Urinary bladder (tissue), 4 donors: ENCODE data around the gene PODN. TPM values are rescaled to one million over a fixed set of nuclear protein-coding genes. Genes with fewer than 3 reads are reported as not detected.

ENCODE experiments used
- DNase-seq: peaks from one replicate; pipeline ENCODE4 v3.0.0-alpha.2; 2015; ENCODE audit errors: extremely low spot score
- H3K27ac ChIP-seq: one replicate; pipeline ENCODE4 v1.5.1; 2013; ENCODE audit warnings: low read depth, mild to moderate bottlenecking, moderate library complexity
- H3K36me3 ChIP-seq: one replicate; pipeline ENCODE4 v1.6.1; 2013; ENCODE audit warnings: mild to moderate bottlenecking, moderate library complexity; ENCODE audit not compliant: insufficient read depth
- H3K4me1 ChIP-seq: one replicate; pipeline ENCODE4 v1.6.1; 2013; ENCODE audit warnings: mild to moderate bottlenecking, moderate library complexity; ENCODE audit not compliant: insufficient read depth
- H3K4me3 ChIP-seq: one replicate; pipeline ENCODE4 v1.5.1; 2013; ENCODE audit warnings: low read depth, low read length
- WGBS: extraction: QIAGEN DNeasy Blood & Tissue Kit; methylation state at CpG from one replicate; pipeline ENCODE4 v1.1.7; 2013; 5-methylcytosine and 5-hydroxymethylcytosine counted together
- polyA plus RNA-seq: library from polyadenylated mRNA; stranded (reverse); fragments of 200-250 nt; gene quantifications from one replicate; pipeline ENCODE4 v1.2.3, GENCODE V29; 2013
- total RNA-seq: library from RNA; depleted of rRNA; stranded (reverse); fragments of >200 nt; gene quantifications from one replicate; pipeline ENCODE4 v1.2.3, GENCODE V29; 2014
- donor health status: healthy with polysubstance abuse.
- donor health status: healthy.

PODN gene
- total and polyA plus RNA-seq, 2 donors, result 17.1 to 224 TPM

DNA sequence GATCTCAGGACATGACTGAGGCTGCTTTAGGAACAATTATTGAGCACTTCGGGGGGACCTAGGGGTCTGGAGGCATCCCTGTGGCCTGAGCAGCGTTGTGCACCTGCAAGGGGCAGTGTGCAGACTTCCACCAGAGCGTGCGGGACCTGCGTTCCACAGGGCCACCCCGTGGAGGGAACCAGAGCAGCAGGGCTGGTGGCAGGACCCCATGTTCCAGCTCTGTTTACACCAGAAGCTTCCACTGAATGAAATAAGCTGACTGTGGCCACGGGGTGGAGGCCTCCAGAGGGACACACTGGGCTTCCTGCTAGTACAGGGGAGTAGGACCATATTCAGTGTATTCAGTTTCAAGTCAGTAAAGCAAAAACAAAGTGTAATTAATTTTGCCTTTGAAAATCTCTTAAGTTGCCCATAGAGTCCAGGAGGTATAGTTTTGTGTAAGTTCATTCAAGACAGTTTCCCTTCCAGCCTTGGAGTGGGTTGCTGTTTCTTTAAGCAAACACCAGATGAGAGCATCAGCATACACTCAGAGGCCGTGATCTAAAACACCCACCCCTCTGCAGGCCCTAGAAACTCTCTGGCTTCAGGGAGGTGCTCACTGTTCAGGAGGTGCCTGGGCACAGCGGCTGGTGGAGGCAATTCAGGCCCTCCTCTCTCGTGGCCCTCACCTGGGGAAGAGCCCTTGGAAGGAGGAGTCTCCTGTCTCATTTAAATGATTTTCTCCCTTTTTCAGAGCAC lies 63.8 kb downstream of the PODN start:
- no peaks in the 10 kb centered on the region for H3K4me1 ChIP-seq
- DNase-seq, result no peak
- H3K4me3 ChIP-seq, result no peak overlapping the region
- H3K27ac ChIP-seq, result no peak overlapping the region
- no peaks in the 10 kb centered on the region for H3K36me3 ChIP-seq
- 71% methylated on average over 10 of the region's 10 CpGs for WGBS

- DNase-seq, result no peak
- WGBS, result 40% methylated on average over 1 of the region's 1 CpG
- H3K4me1 ChIP-seq, result no peaks in the 10 kb centered on the region
- no peak overlapping the region for H3K27ac ChIP-seq
- no peaks in the 10 kb centered on the region for H3K36me3 ChIP-seq
- H3K4me3 ChIP-seq, result no peak overlapping the region
Measured at GRCh38 chr1:53126495-53126894, 64.5 kb downstream of the PODN start.

- no peak for DNase-seq
- WGBS, result 85% methylated on average over 5 of the region's 5 CpGs
- Histone ChIP-seq H3K36me3 (no peaks in the 10 kb centered on the region), H3K4me3 (no peak overlapping the region), H3K4me1 (no peaks in the 10 kb centered on the region), H3K27ac (no peak overlapping the region)
Measured at GRCh38 chr1:53127546-53127945, 65.5 kb downstream of the PODN start.

DNA sequence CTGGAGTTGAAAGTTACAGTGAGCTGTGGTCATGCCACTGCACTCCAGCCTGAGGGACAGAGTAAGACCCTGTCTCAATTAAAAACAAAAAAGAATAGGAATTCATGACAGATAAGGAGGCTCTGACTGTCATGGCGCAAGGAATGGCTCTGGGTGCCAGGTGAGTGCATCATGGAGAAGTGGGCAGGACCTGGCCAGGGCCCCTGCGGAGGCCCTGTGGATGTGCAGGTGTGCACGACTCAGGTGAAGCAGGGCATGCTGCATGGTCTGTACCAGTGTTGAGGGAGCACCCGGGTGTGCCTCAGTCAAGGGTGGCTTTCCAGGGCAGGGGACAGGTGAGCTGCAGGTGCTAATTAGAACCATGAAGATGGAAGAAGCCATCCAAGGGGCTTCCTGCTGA lies 66.4 kb downstream of the PODN start:
- 98% methylated on average over 4 of the region's 4 CpGs for WGBS
- Histone ChIP-seq H3K4me3 (no peak overlapping the region), H3K36me3 (no peaks in the 10 kb centered on the region), H3K4me1 (no peaks in the 10 kb centered on the region), H3K27ac (no peak overlapping the region)
- no peak for DNase-seq

DNA sequence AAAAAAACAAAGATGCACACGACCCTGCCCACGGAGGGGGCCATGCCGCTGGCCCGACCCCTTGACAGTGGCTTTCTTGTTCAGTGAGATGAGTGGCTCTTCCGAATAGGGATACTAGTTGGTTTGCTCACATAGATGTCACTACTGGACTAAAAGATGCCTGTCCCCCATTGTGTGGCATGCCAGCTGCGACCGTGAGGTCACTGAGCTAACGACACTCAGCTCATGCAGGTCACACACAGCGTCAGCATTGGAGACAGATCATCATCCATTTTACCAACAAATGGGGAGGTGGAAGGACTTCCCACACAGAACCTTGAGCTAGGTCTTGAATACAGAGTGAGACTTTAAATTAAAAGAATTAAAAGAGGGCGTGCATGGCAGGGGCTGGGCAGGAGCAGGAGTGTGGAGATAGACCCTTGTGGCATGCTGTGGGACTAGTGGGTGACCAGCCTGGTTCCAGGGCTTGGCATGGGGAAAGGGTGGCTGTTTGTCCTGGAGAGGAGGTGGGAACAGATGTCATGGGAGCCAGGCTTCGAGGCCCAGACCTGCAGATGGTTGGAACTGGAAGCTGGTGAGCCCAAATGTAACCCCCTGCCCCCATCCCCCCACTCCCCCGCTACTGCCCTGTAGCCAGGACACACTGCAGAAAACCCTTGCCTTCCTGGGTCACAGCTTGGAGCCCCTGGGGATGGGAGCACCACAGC lies 68.0 kb downstream of the PODN start:
- DNase-seq, result no peak
- H3K4me1 ChIP-seq, result no peaks in the 10 kb centered on the region
- H3K4me3 ChIP-seq, result no peak overlapping the region
- WGBS, result 82% methylated on average over 12 of the region's 12 CpGs
- no peaks in the 10 kb centered on the region for H3K36me3 ChIP-seq
- no peak overlapping the region for H3K27ac ChIP-seq

DNA sequence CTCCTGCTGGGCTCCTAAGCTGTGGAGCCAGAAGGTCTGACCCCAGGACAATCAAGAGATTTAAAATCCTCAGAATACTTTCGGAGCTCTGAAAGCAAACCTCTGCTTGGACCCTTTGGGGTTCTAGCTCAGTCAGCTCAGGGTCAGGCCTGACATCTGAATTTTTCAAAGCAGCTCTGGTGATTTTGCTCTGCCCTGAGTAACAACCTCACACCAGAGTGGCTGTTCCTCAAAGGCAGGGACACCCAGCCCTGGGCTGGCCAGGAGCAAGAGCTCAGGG lies 68.5 kb downstream of the PODN start:
- no peaks in the 10 kb centered on the region for H3K36me3 ChIP-seq
- no peak for DNase-seq
- H3K4me3 ChIP-seq, result no peak overlapping the region
- no peaks in the 10 kb centered on the region for H3K4me1 ChIP-seq
- no peak overlapping the region for H3K27ac ChIP-seq
- 72% methylated on average over 1 of the region's 1 CpG for WGBS

DNA sequence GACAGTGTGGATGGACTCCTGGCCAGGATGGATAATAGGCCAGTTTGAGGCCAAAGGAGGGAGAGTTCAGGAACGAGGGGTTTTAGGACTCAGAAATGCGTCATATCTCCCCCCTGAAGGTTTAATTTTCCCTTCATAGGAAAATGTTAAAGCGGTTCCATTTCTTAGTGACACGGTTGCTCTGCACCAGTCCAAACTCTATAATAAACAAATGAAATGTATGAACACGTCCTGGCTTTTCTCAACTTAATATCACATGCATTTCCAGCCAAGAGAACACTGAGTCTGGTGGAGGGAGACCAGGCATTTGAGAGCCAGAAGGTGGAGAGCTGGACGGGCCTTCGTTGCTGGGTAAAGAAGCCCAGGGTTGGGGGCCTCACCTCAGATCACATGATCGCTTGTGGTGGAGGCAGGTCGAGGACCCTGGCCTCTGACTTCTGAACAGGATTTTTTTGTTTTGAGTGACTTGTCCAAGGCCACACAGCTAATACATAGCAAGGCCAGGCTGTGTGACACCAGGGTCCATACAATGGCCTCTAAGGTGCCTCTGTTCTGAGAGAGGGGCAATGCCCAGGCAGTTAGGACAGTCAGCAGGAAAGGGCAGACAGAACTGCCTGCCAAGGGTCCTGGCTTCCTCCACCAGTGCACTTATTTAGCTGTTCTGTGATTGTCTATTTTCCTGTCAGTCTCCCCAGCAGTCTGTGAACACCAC lies 69.0 kb downstream of the PODN start:
- no peak overlapping the region for H3K4me3 ChIP-seq
- DNase-seq, result no peak
- H3K4me1 ChIP-seq, result no peaks in the 10 kb centered on the region
- WGBS, result 33% methylated on average over 9 of the region's 9 CpGs
- H3K36me3 ChIP-seq, result no peaks in the 10 kb centered on the region
- H3K27ac ChIP-seq, result no peak overlapping the region

DNA sequence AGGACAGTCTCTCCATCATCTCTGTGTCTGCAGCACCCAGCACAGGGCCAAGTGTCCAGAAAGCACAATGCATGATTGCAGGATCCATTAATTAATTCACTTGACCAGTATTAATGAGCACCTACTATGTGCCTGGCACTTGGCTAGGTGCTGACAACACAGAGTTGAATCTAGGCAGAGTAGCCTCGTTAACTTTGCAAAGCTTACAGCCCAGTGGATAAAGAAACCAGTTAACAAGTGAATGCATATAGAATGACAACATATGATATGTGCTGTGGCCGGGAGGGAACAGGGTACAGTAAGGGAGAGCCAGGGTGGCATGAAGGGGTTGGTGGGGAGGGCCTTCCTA lies 69.6 kb downstream of the PODN start:
- Histone ChIP-seq H3K4me1 (no peaks in the 10 kb centered on the region), H3K4me3 (no peak overlapping the region), H3K36me3 (no peaks in the 10 kb centered on the region), H3K27ac (no peak overlapping the region)
- no peak for DNase-seq
- 60% methylated on average over 2 of the region's 2 CpGs for WGBS

- no peak overlapping the region for H3K4me3 ChIP-seq
- no peak overlapping the region for H3K27ac ChIP-seq
- H3K36me3 ChIP-seq, result no peaks in the 10 kb centered on the region
- H3K4me1 ChIP-seq, result no peaks in the 10 kb centered on the region
- no peak for DNase-seq
- 85% methylated on average over 8 of the region's 8 CpGs for WGBS
Measured at GRCh38 chr1:53132176-53132575, 70.2 kb downstream of the PODN start.

- no peaks in the 10 kb centered on the region for H3K36me3 ChIP-seq
- 83% methylated on average over 9 of the region's 9 CpGs for WGBS
- no peak overlapping the region for H3K27ac ChIP-seq
- H3K4me3 ChIP-seq, result no peak overlapping the region
- DNase-seq, result no peak
- no peaks in the 10 kb centered on the region for H3K4me1 ChIP-seq
Measured at GRCh38 chr1:53133261-53134041, 71.4 kb downstream of the PODN start.

- H3K36me3 ChIP-seq, result no peaks in the 10 kb centered on the region
- WGBS, result 96% methylated on average over 7 of the region's 7 CpGs
- DNase-seq, result no peak
- no peaks in the 10 kb centered on the region for H3K4me1 ChIP-seq
- no peak overlapping the region for H3K4me3 ChIP-seq
- H3K27ac ChIP-seq, result no peak overlapping the region
Measured at GRCh38 chr1:53134042-53134485, 72.1 kb downstream of the PODN start.
